Neural progenitor cell (in vitro differentiated cells): ENCODE data around the gene LMBRD2.

Experiments used
- EZH2 ChIP-seq: fragments of 200-600 bp; sonication (generic); IDR thresholded peaks from 2 replicates; pipeline ENCODE4 v1.6.1; 2017; ENCODE audit warnings: antibody characterized with exemption, mild to moderate bottlenecking, moderate library complexity
- EZH2phosphoT487 ChIP-seq: fragments of 200-600 bp; sonication (generic); IDR thresholded peaks from 2 replicates; pipeline ENCODE4 v1.6.1; 2017; ENCODE audit warnings: antibody characterized with exemption
- TF ChIP-seq, protein P1 (sequence below): fragments of 200-600 bp; sonication (generic); IDR thresholded peaks from 2 replicates; pipeline ENCODE4 v1.5.1; 2017; ENCODE audit warnings: antibody characterized with exemption, mild to moderate bottlenecking

DNA sequence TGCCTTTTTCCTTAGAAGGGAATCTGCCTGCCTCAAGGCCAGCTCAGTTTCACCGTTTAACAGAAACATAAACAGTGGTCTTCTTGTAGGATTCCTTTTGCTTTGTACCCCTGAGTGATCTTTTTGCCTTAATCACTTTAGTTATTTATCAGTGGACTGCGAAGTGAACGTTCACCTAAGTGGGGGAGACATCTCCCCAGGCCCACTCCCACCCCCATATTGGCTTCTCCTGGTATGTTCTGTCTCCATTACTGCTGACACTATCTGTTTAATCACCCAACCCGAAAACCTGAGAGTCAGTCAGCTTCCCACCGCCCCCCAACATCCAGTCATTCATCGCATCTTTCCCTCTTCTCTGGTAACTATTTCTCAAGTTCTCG lies 1.6 kb upstream of the LMBRD2 start:
- TF ChIP-seq, protein P1, sequence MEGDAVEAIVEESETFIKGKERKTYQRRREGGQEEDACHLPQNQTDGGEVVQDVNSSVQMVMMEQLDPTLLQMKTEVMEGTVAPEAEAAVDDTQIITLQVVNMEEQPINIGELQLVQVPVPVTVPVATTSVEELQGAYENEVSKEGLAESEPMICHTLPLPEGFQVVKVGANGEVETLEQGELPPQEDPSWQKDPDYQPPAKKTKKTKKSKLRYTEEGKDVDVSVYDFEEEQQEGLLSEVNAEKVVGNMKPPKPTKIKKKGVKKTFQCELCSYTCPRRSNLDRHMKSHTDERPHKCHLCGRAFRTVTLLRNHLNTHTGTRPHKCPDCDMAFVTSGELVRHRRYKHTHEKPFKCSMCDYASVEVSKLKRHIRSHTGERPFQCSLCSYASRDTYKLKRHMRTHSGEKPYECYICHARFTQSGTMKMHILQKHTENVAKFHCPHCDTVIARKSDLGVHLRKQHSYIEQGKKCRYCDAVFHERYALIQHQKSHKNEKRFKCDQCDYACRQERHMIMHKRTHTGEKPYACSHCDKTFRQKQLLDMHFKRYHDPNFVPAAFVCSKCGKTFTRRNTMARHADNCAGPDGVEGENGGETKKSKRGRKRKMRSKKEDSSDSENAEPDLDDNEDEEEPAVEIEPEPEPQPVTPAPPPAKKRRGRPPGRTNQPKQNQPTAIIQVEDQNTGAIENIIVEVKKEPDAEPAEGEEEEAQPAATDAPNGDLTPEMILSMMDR, result no peak
- no peak for TF ChIP-seq EZH2
- no peak for TF ChIP-seq EZH2phosphoT487
